NCI-H1105 (cell line): ENCODE results near the gene AHCY.
"Not testable (repeated sequence)": the region's sequence is repeated elsewhere in the genome, so short reads cannot be mapped to it uniquely, and the experiment has no call there.

Experiments
- DNase-seq: peaks from one replicate; lab custom pipeline; 2025; lab: John Stamatoyannopoulos, UW

AHCY gene

GRCh38 chr20:34254979-34255378 is 48.2 kb downstream of the AHCY start:
- DNase-seq, result no peak

- DNase-seq, result not testable (repeated sequence)
Observed at GRCh38 chr20:34252431-34253086, 50.6 kb downstream of the AHCY start.

- no peak for DNase-seq
Observed at GRCh38 chr20:34251619-34252018, 51.5 kb downstream of the AHCY start.

DNA sequence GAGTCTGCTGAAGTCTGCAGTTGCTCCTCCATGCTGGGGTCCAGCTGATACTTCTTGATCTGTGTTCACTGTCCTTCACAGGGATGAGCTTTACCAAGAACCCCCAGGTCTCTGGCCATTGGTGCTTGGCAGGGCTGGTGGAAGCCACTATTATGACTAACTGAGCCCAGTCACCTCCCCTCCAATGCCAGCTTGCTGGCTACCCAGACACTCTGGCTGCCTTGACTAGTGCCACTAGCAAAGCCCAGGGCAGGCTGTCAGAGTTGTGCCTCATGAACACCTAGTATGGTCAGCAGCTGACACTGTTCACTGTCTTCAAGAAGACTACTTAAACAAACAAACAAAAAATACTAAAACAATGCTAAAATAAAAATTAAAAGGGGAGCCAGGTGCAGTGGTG is 53.1 kb downstream of the AHCY start:
- no peak for DNase-seq

GRCh38 chr20:34249291-34249690 is 53.9 kb downstream of the AHCY start:
- no peak for DNase-seq

GRCh38 chr20:34246126-34246626 is 57.0 kb downstream of the AHCY start:
- DNase-seq, result no peak

DNA sequence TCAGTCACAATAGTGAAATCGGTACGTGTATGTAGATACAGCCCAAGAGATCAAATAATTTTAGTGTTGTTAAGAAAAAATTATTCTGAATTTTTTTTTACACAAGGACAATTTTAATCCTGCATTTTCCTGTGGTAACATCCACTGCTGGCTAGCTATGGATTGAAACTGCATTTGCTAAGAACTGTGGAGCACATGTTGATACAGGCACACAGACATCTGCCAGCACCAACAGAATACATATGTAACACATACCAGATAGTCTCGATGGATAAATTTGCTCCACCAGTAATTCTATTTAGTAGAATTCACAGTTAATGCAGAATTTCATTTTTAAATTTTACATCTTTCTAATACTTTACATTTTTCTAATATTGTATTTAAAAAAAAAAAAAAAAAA is 59.8 kb downstream of the AHCY start:
- no peak for DNase-seq

- no peak for DNase-seq
Observed at GRCh38 chr20:34242879-34243278, 60.3 kb downstream of the AHCY start.

- not testable (repeated sequence) for DNase-seq
Observed at GRCh38 chr20:34242015-34242414, 61.1 kb downstream of the AHCY start.

GRCh38 chr20:34240693-34241615 is 62.2 kb downstream of the AHCY start, which contains the start of gene ASIP:
Gene ASIP (plus strand): TSS chr20:34241423. CDS start chr20:34260375, 18,952 bp downstream.
- no peak for DNase-seq

DNA sequence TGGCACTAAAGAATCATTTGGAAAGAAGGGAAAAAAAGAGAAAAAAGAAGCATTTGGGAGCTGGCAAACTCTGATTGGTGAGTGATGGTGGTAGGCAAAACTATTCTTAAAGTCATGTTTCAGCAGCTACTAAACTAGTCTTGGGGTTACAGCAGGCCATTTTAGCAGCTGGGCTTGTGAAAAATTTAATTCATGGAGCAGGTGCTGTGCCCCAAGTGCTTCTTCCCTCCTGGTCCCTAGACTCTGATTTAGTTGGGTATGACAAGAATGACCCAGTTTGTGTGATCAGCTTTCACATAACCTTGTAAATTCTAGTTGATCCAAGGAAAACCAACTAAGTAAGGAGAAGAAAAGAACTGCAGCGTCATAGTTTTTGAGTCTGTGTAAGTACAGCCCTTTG is 63.0 kb downstream of the AHCY start:
- no peak for DNase-seq

DNA sequence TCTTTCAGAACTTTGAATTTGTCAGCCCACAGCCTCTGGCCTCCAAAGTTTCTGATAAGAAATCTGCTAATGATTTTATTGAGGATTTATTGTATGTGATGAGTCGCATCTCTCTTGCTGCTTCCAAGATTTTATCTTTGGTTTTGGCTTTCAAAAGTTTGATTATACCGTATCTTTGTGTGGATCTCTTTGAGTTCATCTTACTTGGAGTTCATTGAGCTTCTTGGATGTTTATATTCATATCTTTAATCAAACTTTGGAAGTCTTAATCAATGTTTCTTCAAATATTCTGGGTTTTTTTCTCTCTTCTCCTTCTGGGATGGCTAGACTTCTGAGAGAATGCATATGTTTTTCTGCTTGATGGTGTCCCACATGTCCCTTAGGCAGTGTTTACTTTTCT is 65.2 kb downstream of the AHCY start:
- DNase-seq, result no peak

GRCh38 chr20:34235875-34236274 is 67.3 kb downstream of the AHCY start:
- DNase-seq, result no peak

DNA sequence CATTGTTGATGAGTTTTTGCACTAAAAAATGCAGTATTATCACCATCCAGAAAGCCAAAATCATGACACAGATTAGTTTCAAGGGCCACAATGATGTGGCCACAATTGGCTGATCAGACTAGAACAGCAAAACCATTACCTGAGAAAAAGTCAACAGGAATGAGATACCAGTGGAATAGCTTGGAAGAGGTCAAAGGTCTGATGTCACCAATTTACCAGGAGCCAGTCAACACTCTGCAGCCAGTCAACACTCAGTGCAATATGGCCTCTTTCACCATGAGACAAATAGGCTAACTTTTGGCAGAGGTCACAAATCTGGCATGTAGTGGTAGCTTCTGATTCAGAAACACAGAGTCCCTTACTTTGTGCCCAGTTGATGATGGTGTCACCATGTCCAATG is 69.5 kb downstream of the AHCY start:
- no peak for DNase-seq

GRCh38 chr20:34232494-34233087 is 70.6 kb downstream of the AHCY start:
- DNase-seq, result no peak

GRCh38 chr20:34231634-34232033 is 71.5 kb downstream of the AHCY start:
- DNase-seq, result no peak
